GM23338 (cell line): Measurements from ENCODE around the gene CEBPB. TPM values are rescaled to one million over a fixed set of nuclear protein-coding genes. Genes with fewer than 3 reads are reported as not detected.

Experiments
- ATAC-seq: fragments of 200-7000 bp; cut with Tn5 transposase; 3 replicates; pipeline ENCODE4 v1.9.1; 2020
- DNase-seq: peaks from one replicate; pipeline ENCODE4 v3.0.0-alpha.2; 2015; ENCODE audit warnings: low spot score
- H2AFZ ChIP-seq: fragments of 200-600 bp; sonication (generic); 2 replicates; pipeline ENCODE4 v1.8.0; 2016; ENCODE audit warnings: antibody characterized with exemption, mild to moderate bottlenecking, moderate library complexity
- H3F3A ChIP-seq: fragments of 200-600 bp; sonication (generic); replicated peaks from 2 replicates; pipeline ENCODE4 v1.8.0; 2017; ENCODE audit warnings: antibody characterized with exemption, mixed run types, low read depth
- H3K27ac ChIP-seq: fragments of 200-600 bp; sonication (generic); 2 replicates; pipeline ENCODE4 v1.6.1; 2016; ENCODE audit warnings: low read depth
- H3K27me3 ChIP-seq: fragments of 200-600 bp; sonication (generic); 2 replicates; pipeline ENCODE4 v1.8.0; 2016; ENCODE audit warnings: mild to moderate bottlenecking, mixed run types, moderate library complexity; ENCODE audit not compliant: insufficient read depth
- H3K36me3 ChIP-seq: fragments of 200-600 bp; sonication (generic); 2 replicates; pipeline ENCODE4 v1.8.0; 2016; ENCODE audit warnings: mild to moderate bottlenecking; ENCODE audit not compliant: insufficient read depth
- H3K4me1 ChIP-seq: fragments of 200-600 bp; sonication (generic); 2 replicates; pipeline ENCODE4 v1.8.0; 2016; ENCODE audit warnings: mild to moderate bottlenecking, moderate library complexity; ENCODE audit not compliant: insufficient read depth
- H3K4me2 ChIP-seq: fragments of 200-600 bp; sonication (generic); 2 replicates; pipeline ENCODE4 v1.7.1; 2017; ENCODE audit warnings: mixed run types
- H3K4me3 ChIP-seq: fragments of 200-600 bp; sonication (generic); 2 replicates; pipeline ENCODE4 v1.6.1; 2016; ENCODE audit warnings: mixed run types
- H3K79me2 ChIP-seq: fragments of 200-600 bp; sonication (generic); replicated peaks from 2 replicates; pipeline ENCODE4 v1.8.0; 2017; ENCODE audit warnings: mild to moderate bottlenecking; ENCODE audit not compliant: insufficient read depth
- H3K9me2 ChIP-seq: fragments of 200-600 bp; sonication (generic); 2 replicates; pipeline ENCODE4 v1.8.0; 2017; ENCODE audit not compliant: insufficient read depth
- H4K20me1 ChIP-seq: fragments of 200-600 bp; sonication (generic); replicated peaks from 2 replicates; pipeline ENCODE4 v1.8.0; 2017; ENCODE audit warnings: mild to moderate bottlenecking; ENCODE audit not compliant: insufficient read depth
- H3K27ac Mint-ChIP-seq: 2 replicates; pipeline ENCODE4 v1.8.0; 2020; ENCODE audit warnings: inconsistent platforms, mild to moderate bottlenecking, moderate library complexity, mixed read lengths
- H3K27me3 Mint-ChIP-seq: 3 replicates; pipeline ENCODE4 v1.8.0; 2022; ENCODE audit warnings: low read depth, mild to moderate bottlenecking, moderate library complexity, mixed read lengths, inconsistent platforms; ENCODE audit not compliant: insufficient read depth, poor library complexity
- H3K36me3 Mint-ChIP-seq: 3 replicates; pipeline ENCODE4 v1.8.0; 2021; ENCODE audit warnings: low read depth, mild to moderate bottlenecking, inconsistent platforms, moderate library complexity, mixed read lengths
- H3K4me1 Mint-ChIP-seq: 3 replicates; pipeline ENCODE4 v1.8.0; 2020; ENCODE audit warnings: mild to moderate bottlenecking, inconsistent platforms, mixed read lengths
- H3K4me3 Mint-ChIP-seq: 3 replicates; pipeline ENCODE4 v1.8.0; 2021; ENCODE audit warnings: moderate library complexity, mild to moderate bottlenecking, inconsistent platforms, mixed read lengths
- H3K9me3 Mint-ChIP-seq: 3 replicates; pipeline ENCODE4 v1.8.0; 2020; ENCODE audit warnings: moderate library complexity, mild to moderate bottlenecking, inconsistent platforms, mixed read lengths
- CREB1 ChIP-seq: fragments of 250-450 bp; sonication (Bioruptor Pico); IDR thresholded peaks from 2 replicates; pipeline ENCODE4 v1.5.0; 2020; ENCODE audit warnings: low read depth, mild to moderate bottlenecking, moderate library complexity
- CTCF ChIP-seq, 2 experiments: fragments of 200-600 bp in 1 of 2; sonication (generic) in 1 of 2; conservative IDR thresholded peaks; 2 replicates each; pipeline versions ENCODE4 v1.5.1 to v1.6.1; 2016 to 2017; ENCODE audit warnings: antibody characterized with exemption in 2 of 2, low read depth in 2 of 2, mild to moderate bottlenecking in 2 of 2, moderate library complexity in 1 of 2
- EZH2 ChIP-seq: fragments of 200-600 bp; sonication (generic); IDR thresholded peaks from one replicate; pipeline ENCODE4 v1.8.0; 2017; ENCODE audit warnings: antibody characterized with exemption, mild to moderate bottlenecking, low read depth; ENCODE audit not compliant: unreplicated experiment
- EZH2phosphoT487 ChIP-seq: fragments of 200-600 bp; sonication (generic); IDR thresholded peaks from one replicate; pipeline ENCODE4 v1.8.1; 2018; ENCODE audit warnings: antibody characterized with exemption; ENCODE audit not compliant: unreplicated experiment
- JUNB ChIP-seq: IDR thresholded peaks from one replicate; pipeline ENCODE4 v1.6.1; 2016; ENCODE audit warnings: antibody characterized with exemption; ENCODE audit not compliant: unreplicated experiment
- NANOG ChIP-seq: IDR thresholded peaks from 2 replicates; pipeline ENCODE4 v1.6.1; 2016; ENCODE audit warnings: antibody characterized with exemption, borderline replicate concordance
- POLR2AphosphoS5 ChIP-seq: IDR thresholded peaks from 2 replicates; pipeline ENCODE4 v1.6.1; 2016; ENCODE audit warnings: antibody characterized with exemption, low read depth
- STAT1 ChIP-seq: IDR thresholded peaks from one replicate; pipeline ENCODE4 v1.6.1; 2016; ENCODE audit warnings: antibody characterized with exemption; ENCODE audit not compliant: unreplicated experiment
- ZNF114 ChIP-seq: fragments of 250-450 bp; sonication (Bioruptor Pico); IDR thresholded peaks from 2 replicates; pipeline ENCODE4 v1.5.0; 2020; ENCODE audit warnings: mild to moderate bottlenecking, moderate library complexity
- ZNF331 ChIP-seq: fragments of 250-450 bp; sonication (Bioruptor Pico); IDR thresholded peaks from 2 replicates; pipeline ENCODE4 v1.5.0; 2020; ENCODE audit warnings: low read depth, mild to moderate bottlenecking, moderate library complexity
- polyA plus RNA-seq: library from polyadenylated mRNA; unstranded; fragments of >200 nt; fragmentation: Nextera tagmentation; extraction: Ambion mirVana; gene quantifications from 2 replicates; pipeline ENCODE4 v1.2.1, GENCODE V29; 2016
- total RNA-seq: library from RNA; depleted of rRNA; stranded (reverse); fragments of >200 nt; shearing (Covaris generic); gene quantifications from 2 replicates; pipeline ENCODE4 v1.2.3, GENCODE V29; 2014
- TF ChIP-seq, protein P1 (sequence below): IDR thresholded peaks from one replicate; pipeline ENCODE4 v1.6.1; 2018; ENCODE audit warnings: antibody characterized with exemption; ENCODE audit not compliant: unreplicated experiment
- TF ChIP-seq, protein P2 (sequence below): fragments of 250-450 bp; sonication (Bioruptor Pico); IDR thresholded peaks from 2 replicates; pipeline ENCODE4 v1.5.0; 2020; ENCODE audit warnings: mild to moderate bottlenecking, moderate library complexity
- TF ChIP-seq, protein P3 (sequence below): IDR thresholded peaks from 2 replicates; pipeline ENCODE4 v1.6.1; 2016; ENCODE audit warnings: antibody characterized with exemption

Gene CEBPB
- total and polyA plus RNA-seq, 2 experiments from 2014 or later = 20.6 to 25.4 TPM

GRCh38 chr20:50222309-50223038, 31.8 kb downstream of the CEBPB start:
- no peaks in the 10 kb centered on the region for H3K27me3 ChIP-seq
- Mint-ChIP-seq H3K27ac (no peak overlapping the region), H3K4me1 (peaks cover 4% of the 10 kb centered on the region; the same call in 1 of the 3 replicates), H3K27me3 (peaks cover 10% of the 10 kb centered on the region), H3K36me3 (no peaks in the 10 kb centered on the region), H3K9me3 (no peaks in the 10 kb centered on the region), H3K4me3 (no peak overlapping the region)
- H3K9me2 ChIP-seq = no peaks in the 10 kb centered on the region
- DNase-seq (no peak), ATAC-seq (no peak)
- no peak for TF ChIP-seq EZH2phosphoT487
- TF ChIP-seq, protein P1, sequence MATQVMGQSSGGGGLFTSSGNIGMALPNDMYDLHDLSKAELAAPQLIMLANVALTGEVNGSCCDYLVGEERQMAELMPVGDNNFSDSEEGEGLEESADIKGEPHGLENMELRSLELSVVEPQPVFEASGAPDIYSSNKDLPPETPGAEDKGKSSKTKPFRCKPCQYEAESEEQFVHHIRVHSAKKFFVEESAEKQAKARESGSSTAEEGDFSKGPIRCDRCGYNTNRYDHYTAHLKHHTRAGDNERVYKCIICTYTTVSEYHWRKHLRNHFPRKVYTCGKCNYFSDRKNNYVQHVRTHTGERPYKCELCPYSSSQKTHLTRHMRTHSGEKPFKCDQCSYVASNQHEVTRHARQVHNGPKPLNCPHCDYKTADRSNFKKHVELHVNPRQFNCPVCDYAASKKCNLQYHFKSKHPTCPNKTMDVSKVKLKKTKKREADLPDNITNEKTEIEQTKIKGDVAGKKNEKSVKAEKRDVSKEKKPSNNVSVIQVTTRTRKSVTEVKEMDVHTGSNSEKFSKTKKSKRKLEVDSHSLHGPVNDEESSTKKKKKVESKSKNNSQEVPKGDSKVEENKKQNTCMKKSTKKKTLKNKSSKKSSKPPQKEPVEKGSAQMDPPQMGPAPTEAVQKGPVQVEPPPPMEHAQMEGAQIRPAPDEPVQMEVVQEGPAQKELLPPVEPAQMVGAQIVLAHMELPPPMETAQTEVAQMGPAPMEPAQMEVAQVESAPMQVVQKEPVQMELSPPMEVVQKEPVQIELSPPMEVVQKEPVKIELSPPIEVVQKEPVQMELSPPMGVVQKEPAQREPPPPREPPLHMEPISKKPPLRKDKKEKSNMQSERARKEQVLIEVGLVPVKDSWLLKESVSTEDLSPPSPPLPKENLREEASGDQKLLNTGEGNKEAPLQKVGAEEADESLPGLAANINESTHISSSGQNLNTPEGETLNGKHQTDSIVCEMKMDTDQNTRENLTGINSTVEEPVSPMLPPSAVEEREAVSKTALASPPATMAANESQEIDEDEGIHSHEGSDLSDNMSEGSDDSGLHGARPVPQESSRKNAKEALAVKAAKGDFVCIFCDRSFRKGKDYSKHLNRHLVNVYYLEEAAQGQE = no peak
- TF ChIP-seq NANOG = no peak
- TF ChIP-seq CTCF (conservative IDR thresholded peaks at IDR 0.05; ENCODE audit: low read depth in 2 of 2) = no peak
- no peak for TF ChIP-seq STAT1
- no peak for TF ChIP-seq JUNB
- TF ChIP-seq, protein P2, sequence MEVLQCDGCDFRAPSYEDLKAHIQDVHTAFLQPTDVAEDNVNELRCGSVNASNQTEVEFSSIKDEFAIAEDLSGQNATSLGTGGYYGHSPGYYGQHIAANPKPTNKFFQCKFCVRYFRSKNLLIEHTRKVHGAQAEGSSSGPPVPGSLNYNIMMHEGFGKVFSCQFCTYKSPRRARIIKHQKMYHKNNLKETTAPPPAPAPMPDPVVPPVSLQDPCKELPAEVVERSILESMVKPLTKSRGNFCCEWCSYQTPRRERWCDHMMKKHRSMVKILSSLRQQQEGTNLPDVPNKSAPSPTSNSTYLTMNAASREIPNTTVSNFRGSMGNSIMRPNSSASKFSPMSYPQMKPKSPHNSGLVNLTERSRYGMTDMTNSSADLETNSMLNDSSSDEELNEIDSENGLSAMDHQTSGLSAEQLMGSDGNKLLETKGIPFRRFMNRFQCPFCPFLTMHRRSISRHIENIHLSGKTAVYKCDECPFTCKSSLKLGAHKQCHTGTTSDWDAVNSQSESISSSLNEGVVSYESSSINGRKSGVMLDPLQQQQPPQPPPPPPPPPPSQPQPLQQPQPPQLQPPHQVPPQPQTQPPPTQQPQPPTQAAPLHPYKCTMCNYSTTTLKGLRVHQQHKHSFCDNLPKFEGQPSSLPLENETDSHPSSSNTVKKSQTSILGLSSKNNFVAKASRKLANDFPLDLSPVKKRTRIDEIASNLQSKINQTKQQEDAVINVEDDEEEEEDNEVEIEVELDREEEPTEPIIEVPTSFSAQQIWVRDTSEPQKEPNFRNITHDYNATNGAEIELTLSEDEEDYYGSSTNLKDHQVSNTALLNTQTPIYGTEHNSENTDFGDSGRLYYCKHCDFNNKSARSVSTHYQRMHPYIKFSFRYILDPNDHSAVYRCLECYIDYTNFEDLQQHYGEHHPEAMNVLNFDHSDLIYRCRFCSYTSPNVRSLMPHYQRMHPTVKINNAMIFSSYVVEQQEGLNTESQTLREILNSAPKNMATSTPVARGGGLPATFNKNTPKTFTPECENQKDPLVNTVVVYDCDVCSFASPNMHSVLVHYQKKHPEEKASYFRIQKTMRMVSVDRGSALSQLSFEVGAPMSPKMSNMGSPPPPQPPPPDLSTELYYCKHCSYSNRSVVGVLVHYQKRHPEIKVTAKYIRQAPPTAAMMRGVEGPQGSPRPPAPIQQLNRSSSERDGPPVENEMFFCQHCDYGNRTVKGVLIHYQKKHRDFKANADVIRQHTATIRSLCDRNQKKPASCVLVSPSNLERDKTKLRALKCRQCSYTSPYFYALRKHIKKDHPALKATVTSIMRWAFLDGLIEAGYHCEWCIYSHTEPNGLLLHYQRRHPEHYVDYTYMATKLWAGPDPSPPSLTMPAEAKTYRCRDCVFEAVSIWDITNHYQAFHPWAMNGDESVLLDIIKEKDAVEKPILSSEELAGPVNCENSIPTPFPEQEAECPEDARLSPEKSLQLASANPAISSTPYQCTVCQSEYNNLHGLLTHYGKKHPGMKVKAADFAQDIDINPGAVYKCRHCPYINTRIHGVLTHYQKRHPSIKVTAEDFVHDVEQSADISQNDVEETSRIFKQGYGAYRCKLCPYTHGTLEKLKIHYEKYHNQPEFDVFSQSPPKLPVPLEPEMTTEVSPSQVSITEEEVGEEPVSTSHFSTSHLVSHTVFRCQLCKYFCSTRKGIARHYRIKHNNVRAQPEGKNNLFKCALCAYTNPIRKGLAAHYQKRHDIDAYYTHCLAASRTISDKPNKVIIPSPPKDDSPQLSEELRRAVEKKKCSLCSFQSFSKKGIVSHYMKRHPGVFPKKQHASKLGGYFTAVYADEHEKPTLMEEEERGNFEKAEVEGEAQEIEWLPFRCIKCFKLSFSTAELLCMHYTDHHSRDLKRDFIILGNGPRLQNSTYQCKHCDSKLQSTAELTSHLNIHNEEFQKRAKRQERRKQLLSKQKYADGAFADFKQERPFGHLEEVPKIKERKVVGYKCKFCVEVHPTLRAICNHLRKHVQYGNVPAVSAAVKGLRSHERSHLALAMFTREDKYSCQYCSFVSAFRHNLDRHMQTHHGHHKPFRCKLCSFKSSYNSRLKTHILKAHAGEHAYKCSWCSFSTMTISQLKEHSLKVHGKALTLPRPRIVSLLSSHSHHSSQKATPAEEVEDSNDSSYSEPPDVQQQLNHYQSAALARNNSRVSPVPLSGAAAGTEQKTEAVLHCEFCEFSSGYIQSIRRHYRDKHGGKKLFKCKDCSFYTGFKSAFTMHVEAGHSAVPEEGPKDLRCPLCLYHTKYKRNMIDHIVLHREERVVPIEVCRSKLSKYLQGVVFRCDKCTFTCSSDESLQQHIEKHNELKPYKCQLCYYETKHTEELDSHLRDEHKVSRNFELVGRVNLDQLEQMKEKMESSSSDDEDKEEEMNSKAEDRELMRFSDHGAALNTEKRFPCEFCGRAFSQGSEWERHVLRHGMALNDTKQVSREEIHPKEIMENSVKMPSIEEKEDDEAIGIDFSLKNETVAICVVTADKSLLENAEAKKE (CRISPR knock-in tag) = no peak
- TF ChIP-seq POLR2AphosphoS5 = no peak
- TF ChIP-seq EZH2 = no peak
- TF ChIP-seq ZNF114 (CRISPR knock-in tag) = no peak
- TF ChIP-seq CREB1 (CRISPR knock-in tag) = no peak
- TF ChIP-seq, protein P3, sequence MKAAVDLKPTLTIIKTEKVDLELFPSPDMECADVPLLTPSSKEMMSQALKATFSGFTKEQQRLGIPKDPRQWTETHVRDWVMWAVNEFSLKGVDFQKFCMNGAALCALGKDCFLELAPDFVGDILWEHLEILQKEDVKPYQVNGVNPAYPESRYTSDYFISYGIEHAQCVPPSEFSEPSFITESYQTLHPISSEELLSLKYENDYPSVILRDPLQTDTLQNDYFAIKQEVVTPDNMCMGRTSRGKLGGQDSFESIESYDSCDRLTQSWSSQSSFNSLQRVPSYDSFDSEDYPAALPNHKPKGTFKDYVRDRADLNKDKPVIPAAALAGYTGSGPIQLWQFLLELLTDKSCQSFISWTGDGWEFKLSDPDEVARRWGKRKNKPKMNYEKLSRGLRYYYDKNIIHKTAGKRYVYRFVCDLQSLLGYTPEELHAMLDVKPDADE = no peak
- no peak for TF ChIP-seq ZNF331
- no peak overlapping the region for H3K4me2 ChIP-seq
- no peaks in the 10 kb centered on the region for H3F3A ChIP-seq
- H3K27ac ChIP-seq = no peak overlapping the region
- H2AFZ ChIP-seq = no peak overlapping the region
- H4K20me1 ChIP-seq = no peaks in the 10 kb centered on the region
- H3K36me3 ChIP-seq = no peaks in the 10 kb centered on the region
- no peak overlapping the region for H3K4me3 ChIP-seq
- H3K79me2 ChIP-seq = no peaks in the 10 kb centered on the region
- H3K4me1 ChIP-seq = no peaks in the 10 kb centered on the region
